ENCODE results near the gene OSBPL3.

DNA sequence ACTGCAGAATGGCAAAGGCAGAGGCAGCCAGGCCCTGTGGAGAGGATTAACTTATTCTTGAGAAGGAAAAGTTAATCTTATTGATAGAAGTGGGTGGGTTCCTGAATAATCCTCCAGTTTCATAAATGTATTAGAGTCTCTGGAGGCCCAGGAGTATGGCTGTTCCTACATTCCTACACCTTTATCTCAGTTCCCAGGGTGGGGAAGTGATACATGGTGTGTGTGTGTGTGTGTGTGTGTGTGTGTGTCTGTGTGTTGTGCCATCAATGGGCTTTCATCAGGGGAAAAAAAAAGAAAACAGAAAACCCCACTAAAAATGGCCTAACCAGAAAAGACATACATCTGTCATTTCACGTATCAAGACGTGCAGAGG, 200.7 kb downstream of the OSBPL3 start:
- TF ChIP-seq, protein P1, sequence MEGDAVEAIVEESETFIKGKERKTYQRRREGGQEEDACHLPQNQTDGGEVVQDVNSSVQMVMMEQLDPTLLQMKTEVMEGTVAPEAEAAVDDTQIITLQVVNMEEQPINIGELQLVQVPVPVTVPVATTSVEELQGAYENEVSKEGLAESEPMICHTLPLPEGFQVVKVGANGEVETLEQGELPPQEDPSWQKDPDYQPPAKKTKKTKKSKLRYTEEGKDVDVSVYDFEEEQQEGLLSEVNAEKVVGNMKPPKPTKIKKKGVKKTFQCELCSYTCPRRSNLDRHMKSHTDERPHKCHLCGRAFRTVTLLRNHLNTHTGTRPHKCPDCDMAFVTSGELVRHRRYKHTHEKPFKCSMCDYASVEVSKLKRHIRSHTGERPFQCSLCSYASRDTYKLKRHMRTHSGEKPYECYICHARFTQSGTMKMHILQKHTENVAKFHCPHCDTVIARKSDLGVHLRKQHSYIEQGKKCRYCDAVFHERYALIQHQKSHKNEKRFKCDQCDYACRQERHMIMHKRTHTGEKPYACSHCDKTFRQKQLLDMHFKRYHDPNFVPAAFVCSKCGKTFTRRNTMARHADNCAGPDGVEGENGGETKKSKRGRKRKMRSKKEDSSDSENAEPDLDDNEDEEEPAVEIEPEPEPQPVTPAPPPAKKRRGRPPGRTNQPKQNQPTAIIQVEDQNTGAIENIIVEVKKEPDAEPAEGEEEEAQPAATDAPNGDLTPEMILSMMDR (IDR thresholded peaks at IDR 0.05 in 8 of 11, conservative IDR thresholded peaks at IDR 0.05 in 3 of 11): no peak
- TF ChIP-seq POLR2AphosphoS5 (IDR thresholded peaks at IDR 0.05): no peak
